Measurements from ENCODE around the gene LYZL1.

DNA sequence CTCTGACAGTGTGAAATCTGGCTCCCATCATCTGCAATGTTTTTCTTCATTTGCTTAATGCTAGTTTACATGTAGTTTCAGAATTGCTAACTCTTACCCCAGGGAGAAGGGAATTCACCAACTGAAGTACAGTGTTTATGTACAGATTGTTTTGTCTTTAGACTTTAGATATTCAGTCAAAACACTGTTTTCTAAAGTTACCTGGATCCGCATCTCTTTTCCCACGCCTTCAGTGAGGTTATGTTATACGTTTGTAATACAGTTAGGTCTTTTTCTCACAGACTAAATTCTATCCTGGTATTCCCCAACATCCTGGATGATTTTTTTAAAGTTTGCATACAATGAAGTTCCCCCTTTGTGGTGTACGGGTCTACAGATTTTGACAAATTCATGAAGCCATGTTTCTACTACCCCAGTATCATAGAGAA lies 3.2 kb upstream of the LYZL1 start:
- TF ChIP-seq EP300 (IDR thresholded peaks at IDR 0.05): no peak
- TF ChIP-seq CTCF (IDR thresholded peaks at IDR 0.05): no peak
- no peak for TF ChIP-seq POLR2A (IDR thresholded peaks at IDR 0.05)

Data from ovary (tissue), 3 donors.